Bronchial epithelial cell (primary cell): ENCODE measurements around the gene ST6GALNAC4. TPM values are rescaled to one million over a fixed set of nuclear protein-coding genes. Genes with fewer than 3 reads are reported as not detected.
A peak's percentile ranks its signal among the peaks of the same experiment; 100 is the strongest.

Source experiments
- DNase-seq: peaks from one replicate; pipeline ENCODE4 v3.0.0-alpha.2; 2010; ENCODE audit warnings: low read depth
- FAIRE-seq: peaks from 2 replicates; lab custom pipeline; 2011; peaks lifted over from hg19 to GRCh38; lab: Jason Lieb, UNC
- H3K27me3 ChIP-seq: 2 replicates; pipeline ENCODE4 v1.5.1; 2011; ENCODE audit warnings: low read length; ENCODE audit not compliant: control insufficient read depth, insufficient read depth
- H3K36me3 ChIP-seq: 2 replicates; pipeline ENCODE4 v1.5.1; 2011; ENCODE audit warnings: low read length; ENCODE audit not compliant: control insufficient read depth, insufficient read depth
- H3K4me3 ChIP-seq: 2 replicates; pipeline ENCODE4 v1.5.1; 2011; ENCODE audit warnings: mild to moderate bottlenecking, low read depth, low read length, control low read depth
- total RNA-seq: library from RNA; depleted of rRNA; stranded (reverse); fragments of >200 nt; gene quantifications from 2 replicates; pipeline ENCODE4 v1.2.1, GENCODE V29; 2014
- TF ChIP-seq, protein P1 (sequence below): IDR thresholded peaks from 2 replicates; pipeline ENCODE4 v1.5.1; 2011; ENCODE audit warnings: mild to moderate bottlenecking, moderate library complexity, low read length, control low read depth, inconsistent platforms; ENCODE audit not compliant: insufficient read depth, severe bottlenecking

The ST6GALNAC4 gene
- total RNA-seq, 1 donor from 2014 or later = 21.3 TPM

GRCh38 chr9:127958728-127959127, 41.9 kb upstream of the ST6GALNAC4 start:
- H3K4me3 ChIP-seq = no peak overlapping the region
- FAIRE-seq (no peak), DNase-seq (no peak)
- peaks cover 1% of the 10 kb centered on the region for H3K36me3 ChIP-seq
- no peaks in the 10 kb centered on the region for H3K27me3 ChIP-seq
- TF ChIP-seq, protein P1, sequence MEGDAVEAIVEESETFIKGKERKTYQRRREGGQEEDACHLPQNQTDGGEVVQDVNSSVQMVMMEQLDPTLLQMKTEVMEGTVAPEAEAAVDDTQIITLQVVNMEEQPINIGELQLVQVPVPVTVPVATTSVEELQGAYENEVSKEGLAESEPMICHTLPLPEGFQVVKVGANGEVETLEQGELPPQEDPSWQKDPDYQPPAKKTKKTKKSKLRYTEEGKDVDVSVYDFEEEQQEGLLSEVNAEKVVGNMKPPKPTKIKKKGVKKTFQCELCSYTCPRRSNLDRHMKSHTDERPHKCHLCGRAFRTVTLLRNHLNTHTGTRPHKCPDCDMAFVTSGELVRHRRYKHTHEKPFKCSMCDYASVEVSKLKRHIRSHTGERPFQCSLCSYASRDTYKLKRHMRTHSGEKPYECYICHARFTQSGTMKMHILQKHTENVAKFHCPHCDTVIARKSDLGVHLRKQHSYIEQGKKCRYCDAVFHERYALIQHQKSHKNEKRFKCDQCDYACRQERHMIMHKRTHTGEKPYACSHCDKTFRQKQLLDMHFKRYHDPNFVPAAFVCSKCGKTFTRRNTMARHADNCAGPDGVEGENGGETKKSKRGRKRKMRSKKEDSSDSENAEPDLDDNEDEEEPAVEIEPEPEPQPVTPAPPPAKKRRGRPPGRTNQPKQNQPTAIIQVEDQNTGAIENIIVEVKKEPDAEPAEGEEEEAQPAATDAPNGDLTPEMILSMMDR = no peak

GRCh38 chr9:127955294-127956015, 38.6 kb upstream of the ST6GALNAC4 start:
- peak; percentile 36 for FAIRE-seq
- peak; percentile 77 for DNase-seq

DNA sequence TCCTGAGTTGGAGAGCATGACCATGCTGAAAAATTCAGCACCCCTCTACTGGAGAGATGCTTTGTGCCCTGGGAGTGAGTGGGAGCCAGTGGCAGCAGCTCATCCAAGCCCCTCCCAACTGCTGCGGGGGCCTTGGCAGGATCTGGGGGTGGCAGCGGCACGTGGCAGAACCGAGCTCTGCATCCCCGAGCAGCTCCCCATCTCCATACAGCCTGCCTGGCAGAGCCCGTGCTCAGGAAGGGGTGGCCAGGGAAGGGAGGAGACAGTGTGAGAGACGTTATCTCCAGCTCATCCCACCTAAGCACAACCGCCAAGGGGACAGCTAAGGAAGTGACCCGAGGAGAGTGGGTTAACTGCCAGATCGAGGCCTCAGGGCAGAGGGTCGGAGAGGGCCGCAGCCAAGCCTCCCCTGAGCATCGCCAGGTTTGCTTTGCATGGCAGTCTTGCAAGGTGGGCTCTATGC, 38.0 kb upstream of the ST6GALNAC4 start:
- H3K4me3 ChIP-seq = no peak overlapping the region
- TF ChIP-seq, protein P1 = no peak
- FAIRE-seq (no peak), DNase-seq (no peak)
- no peaks in the 10 kb centered on the region for H3K27me3 ChIP-seq
- H3K36me3 ChIP-seq = peaks cover 3% of the 10 kb centered on the region

More at GRCh38 chr9:127955294-127956015, 38.6 kb upstream of the ST6GALNAC4 start:
- Histone ChIP-seq H3K4me3 (no peak overlapping the region), H3K27me3 (no peaks in the 10 kb centered on the region), H3K36me3 (peaks cover 1% of the 10 kb centered on the region)
- TF ChIP-seq, protein P1 = peak; percentile 42

GRCh38 chr9:127953768-127954505, 37.1 kb upstream of the ST6GALNAC4 start:
- TF ChIP-seq, protein P1 = no peak
- no peak for FAIRE-seq
- H3K36me3 ChIP-seq = peaks cover 3% of the 10 kb centered on the region
- DNase-seq = no peak
- no peak overlapping the region for H3K4me3 ChIP-seq
- H3K27me3 ChIP-seq = no peaks in the 10 kb centered on the region

DNA sequence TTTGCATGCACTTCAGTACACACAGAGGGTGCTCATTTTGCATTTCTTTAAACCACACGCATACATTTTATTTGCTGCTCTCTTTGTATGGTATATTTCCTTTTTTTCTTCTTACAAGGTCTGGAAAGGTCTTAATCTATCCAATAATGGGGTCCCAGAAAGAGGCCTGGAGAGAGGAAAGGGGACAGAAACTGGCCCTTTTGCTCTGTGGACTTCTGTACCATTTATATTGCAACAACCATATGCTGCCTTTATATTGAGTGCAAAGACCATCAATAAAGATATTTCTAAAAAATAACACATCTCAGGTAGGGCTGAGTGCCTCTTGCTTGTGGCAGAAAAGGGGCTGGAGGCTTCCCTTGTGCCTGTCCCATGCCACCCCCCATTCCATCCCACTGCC, 36.3 kb upstream of the ST6GALNAC4 start:
- Histone ChIP-seq H3K4me3 (no peak overlapping the region), H3K27me3 (no peaks in the 10 kb centered on the region), H3K36me3 (peaks cover 3% of the 10 kb centered on the region)
- FAIRE-seq = no peak
- DNase-seq = no peak
- TF ChIP-seq, protein P1 = no peak
